Urothelium cell line (cell line): ENCODE data around the gene PHKA2.

Experiments
- DNase-seq: peaks from one replicate; pipeline ENCODE4 v3.0.0; 2011; ENCODE audit warnings: low spot score, mixed read lengths
- FAIRE-seq: peaks from 2 replicates; lab custom pipeline; 2011; peaks lifted over from hg19 to GRCh38; lab: Jason Lieb, UNC

PHKA2 gene

DNA sequence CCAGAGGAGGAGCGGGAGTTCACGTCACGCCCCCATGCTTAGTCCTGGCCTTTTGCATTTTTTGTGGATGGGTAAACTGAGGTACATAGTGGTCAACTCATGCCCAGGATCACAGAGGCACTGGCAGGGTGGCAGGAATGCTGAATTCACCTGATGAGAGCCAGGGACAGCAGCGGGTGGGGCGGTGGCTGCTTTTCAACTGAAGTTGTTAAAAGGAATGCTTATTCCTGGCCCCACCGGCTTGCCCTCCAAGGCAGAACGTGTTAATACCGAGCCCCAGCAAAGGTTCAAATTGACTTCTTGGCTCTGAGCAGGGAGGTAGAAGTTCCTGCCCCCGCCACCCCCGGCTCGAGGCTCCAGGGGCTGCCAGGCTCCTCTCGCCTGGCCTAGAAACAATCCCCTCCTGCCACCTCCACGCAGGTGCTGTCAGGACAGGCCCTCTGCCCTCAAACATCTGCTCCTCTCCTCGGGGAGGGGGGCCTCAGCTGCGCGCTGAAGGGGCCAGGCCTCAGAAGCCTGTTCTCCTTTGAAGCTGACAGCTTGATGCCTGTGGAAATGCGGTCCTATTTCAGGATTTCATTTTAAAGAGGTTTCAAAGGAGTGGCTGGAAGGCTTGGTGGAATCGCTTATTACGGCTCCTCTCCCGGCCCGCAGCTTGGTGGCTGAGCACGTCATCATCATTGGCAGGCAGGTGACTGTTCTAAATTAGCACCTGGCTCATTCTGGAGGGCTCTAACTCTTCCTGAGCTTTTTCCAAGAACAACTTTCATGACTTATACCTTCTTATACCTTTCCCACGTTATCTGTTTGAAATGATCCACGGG, 93.0 kb downstream of the PHKA2 start:
- FAIRE-seq, result no peak
- DNase-seq, result no peak

- no peak for DNase-seq
Measured at GRCh38 chrX:18890049-18890381, 93.9 kb downstream of the PHKA2 start.

GRCh38 chrX:18889346-18890048, 94.4 kb downstream of the PHKA2 start:
- no peak for DNase-seq
- FAIRE-seq, result no peak

More at GRCh38 chrX:18890049-18890381, 93.9 kb downstream of the PHKA2 start:
- FAIRE-seq, result no peak

- DNase-seq (no peak), FAIRE-seq (no peak)
Measured at GRCh38 chrX:18888281-18888680, 95.6 kb downstream of the PHKA2 start.

- DNase-seq, result no peak
- FAIRE-seq, result no peak
Measured at GRCh38 chrX:18887825-18888212, 96.1 kb downstream of the PHKA2 start.

DNA sequence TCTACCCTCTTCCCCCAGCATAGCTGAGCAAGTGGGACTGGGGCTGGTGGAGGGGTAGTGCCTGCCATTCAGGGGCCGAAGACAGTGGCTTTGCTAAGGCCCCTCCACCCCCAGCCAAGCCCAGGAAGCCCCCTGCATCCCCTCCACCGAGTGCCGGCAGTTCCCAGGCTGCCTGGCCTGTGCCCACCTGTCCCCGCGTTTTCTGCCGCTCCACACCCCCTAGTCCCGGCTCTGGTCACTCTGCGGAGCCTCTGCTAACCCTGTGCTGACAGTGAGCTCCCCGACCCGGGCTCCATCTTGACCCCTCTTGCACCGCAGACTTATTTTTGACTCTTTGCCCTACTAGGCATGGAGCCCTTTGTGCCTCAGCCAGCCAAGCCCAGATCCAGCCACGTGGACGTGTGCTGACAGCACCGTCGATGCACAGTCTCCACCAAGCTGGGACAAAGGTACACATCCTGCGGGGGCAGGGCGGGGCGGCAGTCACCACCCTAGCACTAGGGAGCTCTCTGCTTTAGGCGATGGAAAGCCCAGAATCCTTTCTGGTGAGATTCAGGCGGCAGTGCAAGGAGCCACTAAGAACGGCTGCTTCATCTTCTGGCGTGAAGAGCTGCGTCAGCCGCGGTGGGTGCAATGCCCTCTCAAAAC, 96.6 kb downstream of the PHKA2 start:
- no peak for DNase-seq
- FAIRE-seq, result no peak

GRCh38 chrX:18886344-18887161, 97.4 kb downstream of the PHKA2 start:
- DNase-seq, result peak; percentile 35
- no peak for FAIRE-seq

DNA sequence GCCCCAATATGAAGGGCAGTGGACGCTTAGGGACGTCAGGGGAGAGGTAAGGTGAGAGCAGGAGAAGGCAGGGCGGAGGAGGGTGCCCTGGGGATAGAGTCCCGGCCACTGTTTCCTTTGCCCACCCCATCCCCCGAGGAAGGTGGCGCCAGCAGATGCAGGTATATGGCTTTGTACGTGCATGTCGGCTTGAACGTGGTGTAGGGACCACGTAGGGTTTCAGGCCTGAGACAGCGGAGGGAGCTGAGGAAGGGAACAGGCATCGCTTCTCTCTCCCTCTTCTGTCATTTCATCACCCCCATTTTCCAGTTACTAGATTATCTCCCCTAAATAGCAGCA, 97.9 kb downstream of the PHKA2 start:
- FAIRE-seq, result no peak

DNA sequence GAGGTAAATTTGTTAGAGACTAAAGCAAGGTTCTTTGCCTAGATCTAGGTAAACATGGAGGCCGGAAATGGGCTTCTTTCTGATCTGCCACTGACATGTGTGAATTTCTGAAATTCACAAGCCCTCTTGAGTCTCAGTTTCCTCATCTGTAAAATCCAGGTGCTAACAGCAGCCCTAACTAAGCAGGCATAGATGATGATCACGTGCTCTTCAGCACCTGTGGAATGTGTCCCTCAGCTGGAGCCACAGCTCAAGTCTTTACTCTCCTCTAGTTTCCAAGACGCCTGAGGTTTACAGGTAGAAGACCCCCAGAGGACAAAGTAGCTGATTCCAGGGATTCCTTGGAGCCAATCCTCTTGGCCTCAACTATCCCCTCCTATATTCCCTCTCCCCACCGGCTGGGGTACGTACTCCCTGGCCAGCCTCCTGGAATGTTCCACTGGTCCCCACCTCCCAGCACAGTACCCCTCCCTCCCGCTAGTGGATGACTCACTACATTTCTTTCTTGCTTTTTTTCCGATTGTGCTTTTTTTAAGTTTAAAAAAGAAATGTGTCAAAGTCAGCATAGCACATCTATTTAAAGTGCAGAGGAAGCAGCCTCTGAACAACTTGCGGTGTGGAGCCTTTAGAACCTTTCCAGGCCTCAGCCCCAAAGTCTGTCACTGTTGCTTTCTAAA, 98.4 kb downstream of the PHKA2 start:
- FAIRE-seq (no peak), DNase-seq (peak; percentile 6)

More for the DNA sequence above, 97.9 kb downstream of the PHKA2 start:
- DNase-seq, result no peak

- no peak for FAIRE-seq
Measured at GRCh38 chrX:18884916-18885315, 99.0 kb downstream of the PHKA2 start.

DNA sequence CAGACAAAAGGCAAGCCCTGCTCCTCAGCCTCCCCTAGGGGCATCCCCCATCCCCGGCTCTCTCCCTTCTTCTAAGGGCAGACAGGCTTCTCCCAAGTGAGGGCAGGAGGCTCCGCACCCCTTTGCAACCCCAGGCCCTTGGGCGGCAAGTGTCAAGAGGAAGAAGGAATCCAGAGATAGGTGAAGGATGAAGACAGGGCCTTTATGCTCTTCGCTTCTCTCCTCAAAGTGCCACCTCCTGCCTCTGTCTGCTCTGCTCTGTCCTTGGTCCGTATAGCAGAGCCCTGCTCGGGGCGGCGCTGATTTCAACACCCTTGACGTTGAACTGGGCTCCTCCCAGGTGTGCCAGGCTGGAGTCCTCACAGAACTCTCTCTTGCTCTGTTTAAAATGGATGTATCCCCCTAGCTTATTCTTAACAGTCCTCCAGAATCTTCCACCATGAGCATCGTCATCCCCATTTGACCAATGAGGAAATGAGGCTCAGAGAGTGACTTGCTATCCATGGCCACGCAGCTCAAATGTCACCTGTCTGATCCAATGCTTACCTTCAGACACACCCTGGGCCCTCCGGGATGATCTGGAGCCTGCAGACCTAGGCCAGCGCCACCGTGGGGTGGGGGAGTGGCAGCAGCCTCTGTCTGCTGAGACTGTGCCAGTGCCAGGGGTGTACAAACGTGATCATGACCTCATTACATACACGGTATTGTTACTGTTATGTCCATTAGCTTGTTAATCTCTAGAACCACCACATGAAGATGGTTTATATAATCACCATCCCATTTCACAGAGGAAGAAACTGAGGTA, 99.8 kb downstream of the PHKA2 start:
- DNase-seq (no peak), FAIRE-seq (no peak)

More at GRCh38 chrX:18884916-18885315, 99.0 kb downstream of the PHKA2 start:
- no peak for DNase-seq

- DNase-seq (no peak), FAIRE-seq (no peak)
Measured at GRCh38 chrX:18883234-18883960, 100.5 kb downstream of the PHKA2 start.

DNA sequence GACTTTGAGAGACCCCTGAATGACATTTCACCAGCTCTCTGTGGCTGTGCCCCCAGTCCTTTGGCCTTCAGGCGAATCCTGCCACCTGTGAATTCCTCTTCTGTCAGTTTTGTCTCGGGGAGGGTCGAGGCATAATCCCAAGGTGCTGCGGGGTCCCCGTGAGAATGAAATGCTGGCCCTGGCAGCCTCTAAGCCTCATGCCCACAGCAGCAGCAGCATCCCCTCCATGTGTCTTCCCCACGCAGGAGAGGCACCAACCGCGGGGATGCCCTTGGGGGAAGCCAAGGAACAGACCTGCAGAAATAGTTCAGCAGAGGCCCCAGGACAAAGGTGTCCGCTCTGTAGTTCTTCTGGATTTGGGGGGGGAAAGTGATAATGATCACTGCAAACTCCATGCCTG, 104.8 kb downstream of the PHKA2 start:
- FAIRE-seq (no peak), DNase-seq (no peak)

- no peak for DNase-seq
Measured at GRCh38 chrX:18877469-18877868, 106.4 kb downstream of the PHKA2 start.

DNA sequence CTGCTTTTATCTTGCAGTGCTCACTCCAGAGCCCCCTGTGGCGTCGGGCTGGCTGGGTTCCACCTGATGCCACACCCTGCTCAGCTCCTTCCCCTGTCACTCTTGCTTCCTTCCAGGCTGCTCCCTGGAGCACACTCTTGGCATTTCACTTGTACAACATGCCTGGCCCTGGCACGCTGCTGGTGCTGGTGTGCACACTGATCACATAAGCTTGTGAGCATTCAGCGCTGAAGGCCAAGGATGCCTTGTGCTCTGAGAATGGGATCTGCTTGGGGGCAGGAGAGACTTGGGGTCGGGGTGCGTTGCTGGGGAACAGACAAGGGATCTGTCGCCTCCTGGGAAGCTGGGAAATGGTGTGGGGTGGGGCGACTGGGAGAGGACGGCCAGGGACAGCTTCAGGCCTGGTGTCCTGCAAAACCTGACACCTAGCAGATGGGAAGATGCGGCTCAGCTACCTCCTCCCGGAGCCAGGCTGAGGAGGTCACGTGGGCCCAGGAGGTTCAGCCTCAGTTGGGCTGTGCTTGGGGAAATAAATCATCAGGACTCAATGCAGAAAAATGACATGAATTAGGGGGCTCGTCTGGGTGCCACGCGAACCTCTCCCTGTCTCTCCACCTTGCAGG, 108.5 kb downstream of the PHKA2 start:
- no peak for DNase-seq
- no peak for FAIRE-seq

More at GRCh38 chrX:18877469-18877868, 106.4 kb downstream of the PHKA2 start:
- no peak for FAIRE-seq

- no peak for FAIRE-seq
- no peak for DNase-seq
Measured at GRCh38 chrX:18874560-18875255, 109.2 kb downstream of the PHKA2 start.

GRCh38 chrX:18873836-18874235, 110.1 kb downstream of the PHKA2 start:
- DNase-seq (no peak), FAIRE-seq (no peak)
